SKM-1 (cell line): Measurements from ENCODE around the gene TMEM95.
A peak's percentile ranks its signal among the peaks of the same experiment; 100 is the strongest.

Experiments
- DNase-seq: peaks from one replicate; lab custom pipeline; 2025; ENCODE audit not compliant: unreplicated experiment; lab: John Stamatoyannopoulos, UW

The TMEM95 gene

GRCh38 chr17:7403977-7404736 is 49.2 kb downstream of the TMEM95 start, which contains the start of gene TMEM256:
TMEM256 (minus strand) TSS chr17:7404097; CDS start chr17:7404084, 13 bp downstream.
- peak; percentile 83 for DNase-seq

DNA sequence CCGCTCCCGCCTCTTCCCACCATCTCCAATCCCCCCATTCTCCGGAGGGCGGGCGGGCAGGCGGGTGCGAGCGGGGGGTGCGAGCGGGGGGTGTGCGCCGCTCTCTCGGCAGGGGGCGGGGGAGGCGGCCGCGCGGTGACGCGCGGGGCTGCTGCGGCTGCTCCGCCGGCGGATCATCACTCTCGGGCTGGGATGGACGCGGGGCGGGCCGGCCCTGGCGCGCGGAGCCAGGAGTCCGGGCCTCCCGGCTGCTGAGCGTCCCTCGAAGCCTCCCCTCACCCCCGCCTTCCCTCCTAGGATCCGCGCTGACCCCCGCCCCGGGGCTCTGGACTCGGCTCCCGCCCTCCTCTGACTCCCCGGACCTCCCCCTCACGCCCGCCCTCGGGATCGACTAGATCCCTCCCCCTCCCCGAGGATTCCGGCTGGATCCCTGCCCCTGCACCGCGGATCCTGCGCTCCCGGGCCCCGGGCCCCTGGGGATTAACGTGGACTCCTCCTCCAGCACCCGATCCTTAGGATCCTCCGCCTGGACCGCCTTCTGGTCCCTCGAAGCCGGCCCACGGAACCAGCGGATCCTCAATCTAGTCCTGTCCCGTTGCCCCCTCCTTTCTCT is 49.9 kb downstream of the TMEM95 start:
- no peak for DNase-seq

GRCh38 chr17:7405350-7406234 is 50.6 kb downstream of the TMEM95 start:
- no peak for DNase-seq

GRCh38 chr17:7406235-7406825 is 51.4 kb downstream of the TMEM95 start:
- DNase-seq: no peak
